ENCODE data around the gene PCNX3.
A peak's percentile ranks its signal among the peaks of the same experiment; 100 is the strongest.
"Not testable (repeated sequence)": the region's sequence is repeated elsewhere in the genome, so short reads cannot be mapped to it uniquely, and the experiment has no call there.

Gene PCNX3

DNA sequence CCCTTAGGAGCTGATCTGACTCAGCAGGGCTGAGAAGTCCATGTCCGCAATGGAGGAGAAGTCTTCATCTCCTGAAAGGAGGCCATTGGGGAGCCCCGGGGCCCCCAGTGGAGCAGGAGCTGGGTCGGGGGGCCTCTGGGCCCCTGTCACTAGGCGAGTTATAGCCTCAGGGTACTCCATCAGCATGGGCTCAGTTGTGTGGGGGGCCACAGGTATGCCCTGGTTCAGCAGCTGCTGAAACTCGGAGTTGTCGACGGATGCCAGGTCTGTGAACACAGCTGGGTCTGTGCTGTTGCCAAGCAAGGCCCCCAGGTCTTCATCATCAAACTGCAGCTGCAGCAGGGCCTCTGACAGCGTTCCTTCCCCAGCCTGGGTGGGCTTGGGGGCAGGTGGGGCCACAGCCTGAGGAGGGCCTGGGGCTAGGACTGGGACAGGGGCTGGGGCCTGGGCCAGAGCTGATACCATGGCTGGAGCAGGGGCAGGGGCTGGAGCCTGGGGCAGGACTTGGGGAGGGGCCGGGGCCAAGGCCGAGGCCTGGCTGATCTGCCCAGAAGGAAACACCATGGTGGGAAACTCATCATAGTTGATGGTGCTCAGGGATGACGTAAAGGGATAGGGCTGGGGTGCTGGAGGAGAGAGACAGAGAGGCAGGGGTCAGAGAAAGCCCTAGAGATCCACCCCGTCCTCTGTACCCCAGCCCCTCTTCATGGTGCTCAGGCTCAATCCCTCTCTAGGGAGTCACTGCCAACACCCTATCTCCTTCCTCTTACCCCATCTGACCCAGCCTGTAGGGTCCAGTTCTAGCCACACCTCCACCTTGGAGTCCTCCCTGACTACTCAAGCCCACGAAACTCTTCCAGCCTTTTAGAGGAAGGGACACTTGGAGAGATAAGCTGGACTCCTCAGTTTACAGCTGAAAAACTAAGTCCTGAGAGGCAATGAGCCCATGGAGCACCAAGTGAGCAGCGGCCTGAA, 39.1 kb downstream of the PCNX3 start:
- peaks cover 4% of the 10 kb centered on the region for H3K27me3 Mint-ChIP-seq (ENCODE audit: low read depth)
- H3K4me3 Mint-ChIP-seq: peak overlapping the region in 2 of 3 experiments; percentile 10 to 17
- H3K4me1 Mint-ChIP-seq: peaks cover 37% of the 10 kb centered on the region
- TF ChIP-seq CTCF (IDR thresholded peaks at IDR 0.05; ENCODE audit: unreplicated experiment in 3 of 3): no peak
- no peaks in the 10 kb centered on the region for H3K9me3 Mint-ChIP-seq
- H3K36me3 Mint-ChIP-seq (ENCODE audit: low read depth): peaks cover 58% of the 10 kb centered on the region
- peak overlapping the region; percentile 15 to 76 (median 72) for H3K27ac Mint-ChIP-seq

- Mint-ChIP-seq H3K36me3 (ENCODE audit: low read depth) (peaks cover 68% of the 10 kb centered on the region), H3K4me1 (peaks cover 37% of the 10 kb centered on the region), H3K27me3 (ENCODE audit: low read depth) (peaks cover 4% of the 10 kb centered on the region), H3K9me3 (no peaks in the 10 kb centered on the region), H3K27ac (peak overlapping the region; percentile 14 to 72 (median 15)), H3K4me3 (peak overlapping the region in 1 of 3 experiments; percentile 16)
- no peak for TF ChIP-seq CTCF (IDR thresholded peaks at IDR 0.05; ENCODE audit: unreplicated experiment in 3 of 3)
These were observed 40.2 kb downstream of the PCNX3 start for GRCh38 chr11:65655570-65656332.

DNA sequence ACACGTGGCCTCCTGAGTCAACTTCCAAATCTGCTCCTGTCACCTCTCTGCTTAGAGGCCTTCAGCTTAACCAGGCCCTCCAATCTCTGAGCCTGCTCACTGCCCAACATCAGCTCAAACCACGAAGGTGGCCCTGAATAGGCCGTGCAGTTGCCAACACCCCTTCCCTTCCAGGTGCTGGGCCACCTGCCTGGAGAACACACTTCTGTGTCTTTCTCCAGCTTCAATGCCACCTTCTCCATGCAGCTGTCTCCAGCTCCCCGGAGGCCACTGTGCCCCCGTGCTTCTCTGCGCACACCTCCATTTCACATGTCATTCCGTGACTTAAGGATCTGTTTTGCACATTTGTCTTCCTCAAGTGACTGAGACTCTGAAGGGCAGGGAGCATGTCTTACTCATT, 41.9 kb downstream of the PCNX3 start:
- H3K36me3 Mint-ChIP-seq (ENCODE audit: low read depth): peaks cover 68% of the 10 kb centered on the region
- TF ChIP-seq CTCF (IDR thresholded peaks at IDR 0.05; ENCODE audit: unreplicated experiment in 3 of 3): no peak
- H3K4me1 Mint-ChIP-seq: peaks cover 25% of the 10 kb centered on the region
- H3K4me3 Mint-ChIP-seq: no peak overlapping the region
- H3K27ac Mint-ChIP-seq: peak overlapping the region in 1 of 3 experiments; percentile 24
- H3K9me3 Mint-ChIP-seq: no peaks in the 10 kb centered on the region
- peaks cover 4% of the 10 kb centered on the region for H3K27me3 Mint-ChIP-seq (ENCODE audit: low read depth)

DNA sequence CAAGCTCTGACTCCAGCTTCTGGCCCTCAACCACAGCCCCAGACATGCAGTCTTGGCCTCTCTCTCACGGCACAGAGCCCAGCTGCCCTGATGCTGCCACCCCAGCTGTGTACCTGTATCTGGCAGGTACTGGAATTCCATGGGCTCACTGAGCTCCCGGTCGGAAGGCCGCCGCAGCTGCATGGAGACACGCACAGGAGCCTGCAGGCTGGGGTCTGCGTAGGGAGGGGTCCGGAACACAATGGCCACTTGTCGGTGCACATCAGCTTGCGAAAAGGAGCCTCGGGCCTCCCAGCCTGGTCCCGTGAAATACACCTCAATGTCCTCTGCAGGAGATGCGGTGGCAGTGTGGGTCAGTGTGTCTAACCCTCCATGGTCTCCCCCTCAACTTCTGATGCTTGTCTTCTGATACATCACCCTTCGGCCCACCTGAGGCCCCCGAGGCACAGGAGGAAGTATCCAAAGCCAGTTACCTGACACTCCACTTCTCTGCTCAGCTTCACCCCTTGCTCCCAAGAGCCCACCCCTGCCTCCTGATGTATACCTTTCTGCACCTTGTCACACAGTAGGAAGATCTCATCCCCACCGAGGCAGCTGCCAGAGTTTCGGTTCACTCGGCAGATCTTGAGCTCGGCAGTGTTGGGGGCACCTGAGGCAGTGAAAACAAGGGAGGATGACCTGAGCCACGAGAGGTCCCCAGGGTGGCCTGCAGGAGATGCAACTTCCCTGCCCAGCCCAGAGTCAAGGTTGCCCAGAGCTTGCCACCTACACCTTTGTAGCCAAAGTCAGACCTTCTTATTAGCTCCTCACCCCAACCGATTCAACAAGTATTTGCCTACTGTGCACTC, 42.8 kb downstream of the PCNX3 start:
- peaks cover 63% of the 10 kb centered on the region for H3K36me3 Mint-ChIP-seq (ENCODE audit: low read depth)
- H3K4me3 Mint-ChIP-seq: peak overlapping the region in 2 of 3 experiments; percentile 20 to 55
- no peaks in the 10 kb centered on the region for H3K27me3 Mint-ChIP-seq (ENCODE audit: low read depth)
- no peak for TF ChIP-seq CTCF (IDR thresholded peaks at IDR 0.05; ENCODE audit: unreplicated experiment in 3 of 3)
- peaks cover 17% of the 10 kb centered on the region for H3K4me1 Mint-ChIP-seq
- no peaks in the 10 kb centered on the region for H3K9me3 Mint-ChIP-seq
- no peak overlapping the region for H3K27ac Mint-ChIP-seq

- no peaks in the 10 kb centered on the region for H3K27me3 Mint-ChIP-seq (ENCODE audit: low read depth)
- no peak overlapping the region for H3K27ac Mint-ChIP-seq
- peaks cover 15% of the 10 kb centered on the region for H3K4me1 Mint-ChIP-seq
- peak overlapping the region; percentile 55 to 73 (median 66) for H3K4me3 Mint-ChIP-seq
- H3K9me3 Mint-ChIP-seq: no peaks in the 10 kb centered on the region
- H3K36me3 Mint-ChIP-seq (ENCODE audit: low read depth): peaks cover 55% of the 10 kb centered on the region
- no peak for TF ChIP-seq CTCF (IDR thresholded peaks at IDR 0.05; ENCODE audit: unreplicated experiment in 3 of 3)
These were observed 44.5 kb downstream of the PCNX3 start for GRCh38 chr11:65660038-65660437.

DNA sequence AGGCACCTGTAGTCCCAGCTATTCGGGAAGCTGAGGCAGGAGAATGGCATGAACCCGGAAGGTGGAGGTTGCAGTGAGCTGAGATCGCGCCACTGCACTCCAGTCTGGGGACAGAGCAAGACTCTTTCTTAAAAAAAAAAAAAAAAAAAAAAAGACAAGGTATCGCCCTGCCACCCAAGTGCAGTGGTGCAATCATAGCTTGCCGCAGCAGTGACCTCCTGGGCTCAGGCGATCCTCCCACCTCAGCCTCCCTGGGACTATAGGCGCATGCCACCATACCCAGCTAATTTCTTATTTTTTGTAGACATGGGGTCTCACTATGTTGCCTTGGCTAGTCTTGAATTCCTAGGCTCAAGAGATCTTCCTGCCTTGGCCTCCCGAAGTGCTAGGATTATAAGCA, 45.3 kb downstream of the PCNX3 start:
- Mint-ChIP-seq H3K4me3 (peak overlapping the region; percentile 83 to 89 (median 87)), H3K36me3 (ENCODE audit: low read depth) (peaks cover 46% of the 10 kb centered on the region), H3K4me1 (peaks cover 13% of the 10 kb centered on the region)
- H3K27ac Mint-ChIP-seq; H3K27me3 Mint-ChIP-seq (ENCODE audit: low read depth); H3K9me3 Mint-ChIP-seq: not testable (repeated sequence)
